Measurements from ENCODE around the gene PTPN13.

- no peak for TF ChIP-seq CTCF (IDR thresholded peaks at IDR 0.05)
- TF ChIP-seq EZH2 (IDR thresholded peaks at IDR 0.05): no peak
- TF ChIP-seq EZH2phosphoT487 (IDR thresholded peaks at IDR 0.05): no peak
Observed at GRCh38 chr4:86718152-86718551, 124.0 kb downstream of the PTPN13 start.
